GM12878 (cell line): ENCODE measurements around the gene ZNF592. TPM values are rescaled to one million over a fixed set of nuclear protein-coding genes. Genes with fewer than 3 reads are reported as not detected.

Source experiments
- ATAC-seq: fragments of 200-7000 bp; cut with Tn5 transposase; 3 replicates; pipeline ENCODE4 v1.9.1; 2020; ENCODE audit warnings: mild to moderate bottlenecking, moderate library complexity
- BruUV-seq: library from RNA; stranded (reverse); fragments of 400-500 nt; replicated peaks from 2 replicates; lab custom pipeline; 2021; lab: Mats Ljungman, UMichigan
- CTCF ChIA-PET: fragments of 300-600 bp; sonication (Branson Sonifier 250); formaldehyde crosslinking; extraction: SDS; loops from one replicate; lab custom pipeline; 2021; ENCODE audit warnings: inconsistent platforms; lab: Yijun Ruan, JAX
- POLR2A ChIA-PET: fragments of 350-600 bp; formaldehyde crosslinking; extraction: SDS; loops from one replicate; lab custom pipeline; 2021; ENCODE audit warnings: inconsistent platforms; lab: Charles Lee
- RAD21 ChIA-PET: fragments of 300-600 bp; sonication (Branson Sonifier 250); formaldehyde crosslinking; loops from one replicate; lab custom pipeline; 2023; ENCODE audit warnings: antibody characterized with exemption; ENCODE audit not compliant: unreplicated experiment; lab: Charles Lee
- SMC1A ChIA-PET: fragments of 300-600 bp; sonication (Branson Sonifier 250); formaldehyde crosslinking; loops from one replicate; lab custom pipeline; 2023; ENCODE audit not compliant: unreplicated experiment, uncharacterized antibody; lab: Charles Lee
- DNase-seq: peaks from one replicate; pipeline ENCODE4 v3.0.0-alpha.2; 2011; ENCODE audit warnings: low read depth, low spot score
- FAIRE-seq: peaks from 3 replicates; lab custom pipeline; 2011; peaks lifted over from hg19 to GRCh38; lab: Jason Lieb, UNC
- H2AFZ ChIP-seq: 2 replicates; pipeline ENCODE4 v1.6.0; 2011; ENCODE audit warnings: low read depth, low read length, control low read depth; ENCODE audit not compliant: control insufficient read depth
- H3K27ac ChIP-seq: 2 replicates; pipeline ENCODE4 v1.5.1; 2011; ENCODE audit warnings: control low read depth; ENCODE audit not compliant: control insufficient read depth, insufficient read depth
- H3K27me3 ChIP-seq, 2 experiments: replicated peaks in 1 of 2; 2 replicates each; pipeline versions ENCODE4 v1.6.0 to v1.6.1; 2011; ENCODE audit warnings: low read length in 1 of 2; ENCODE audit not compliant: control insufficient read depth in 2 of 2, insufficient read depth in 2 of 2
- H3K36me3 ChIP-seq, 2 experiments: 2 replicates each; pipeline ENCODE4 v1.5.1; 2011; ENCODE audit warnings: low read length in 1 of 2; ENCODE audit not compliant: control insufficient read depth in 2 of 2, insufficient read depth in 2 of 2
- H3K4me1 ChIP-seq: 2 replicates; pipeline ENCODE4 v1.6.1; 2011; ENCODE audit warnings: mild to moderate bottlenecking, low read length, moderate library complexity, mixed read lengths; ENCODE audit not compliant: control insufficient read depth, insufficient read depth
- H3K4me2 ChIP-seq: 2 replicates; pipeline ENCODE4 v1.6.0; 2011; ENCODE audit warnings: control low read depth; ENCODE audit not compliant: control insufficient read depth, insufficient read depth
- H3K4me3 ChIP-seq: fragments of 200-600 bp; sonication (generic); 2 replicates; pipeline ENCODE4 v1.5.1; 2016
- H3K79me2 ChIP-seq: 2 replicates; pipeline ENCODE4 v1.6.0; 2011; ENCODE audit warnings: low read length; ENCODE audit not compliant: control insufficient read depth, insufficient read depth
- H3K9ac ChIP-seq: 2 replicates; pipeline ENCODE4 v1.8.0; 2011; ENCODE audit warnings: low read length, control low read depth, mixed read lengths; ENCODE audit not compliant: control insufficient read depth, insufficient read depth
- H3K9me3 ChIP-seq: replicated peaks from 3 replicates; pipeline ENCODE4 v1.5.1; 2011; ENCODE audit warnings: mild to moderate bottlenecking, low read length; ENCODE audit not compliant: control insufficient read depth, insufficient read depth
- H4K20me1 ChIP-seq: 2 replicates; pipeline ENCODE4 v1.6.0; 2011; ENCODE audit not compliant: control insufficient read depth, insufficient read depth
- E2F8 ChIP-seq: fragments of 450-650 bp; IDR thresholded peaks from 2 replicates; pipeline ENCODE4 v1.6.1; 2018; ENCODE audit warnings: mild to moderate bottlenecking, low read depth, moderate library complexity; ENCODE audit not compliant: partially characterized antibody
- HDAC2 ChIP-seq: fragments of 200-600 bp; sonication (generic); IDR thresholded peaks from 2 replicates; pipeline ENCODE4 v1.6.1; 2017
- RCOR1 ChIP-seq: conservative IDR thresholded peaks from 2 replicates; pipeline ENCODE4 v1.6.1; 2012; ENCODE audit warnings: low read depth, low read length, improper control_type of control experiment
- ZNF274 ChIP-seq: IDR thresholded peaks from one replicate; pipeline ENCODE4 v1.8.0; 2011; ENCODE audit not compliant: insufficient read length, insufficient read depth
- WGBS: methylation state at CpG from one replicate; pipeline ENCODE4 v1.1.6; 2016; ENCODE audit warnings: low lambda C conversion rate; ENCODE audit not compliant: insufficient replicate concordance, insufficient coverage; ENCODE audit errors: missing lambda C conversion rate; 5-methylcytosine and 5-hydroxymethylcytosine counted together
- in situ Hi-C: fragments of 300-500 bp; cut with MboI; formaldehyde crosslinking; loops from 9 replicates; pipeline ENCODE4 v1.14.3; 2018; ENCODE audit warnings: mixed read lengths
- intact Hi-C: fragments of 100-400 bp; cut with micrococcal nuclease; formaldehyde crosslinking; loops from one replicate; pipeline ENCODE4 v1.14.2; 2022; ENCODE audit not compliant: unreplicated experiment
- polyA plus RNA-seq, 11 experiments: library from polyadenylated mRNA; depleted of rRNA in 4 of 11; unstranded in 6 of 11; stranded (reverse) in 5 of 11; fragments of >200 nt; fragmentation: Nextera tagmentation in 4 of 11; fragmentation: Illumina TruSeq in 1 of 11; extraction: Ambion mirVana in 4 of 11; extraction: Trizol in 1 of 11; gene quantifications; 1 replicate in 1 of 11; 2 replicates in 10 of 11; pipeline versions ENCODE4 v1.2.1 to v1.2.3, GENCODE V29; 2011 to 2016; ENCODE audit warnings: inconsistent platforms in 2 of 11, missing spikeins in 2 of 11, low read depth in 1 of 11
- total RNA-seq, 4 experiments: library from RNA; depleted of rRNA in 3 of 4; stranded (reverse); fragments of >200 nt in 3 of 4; fragmentation: Illumina TruSeq in 1 of 4; extraction: Trizol in 1 of 4; gene quantifications; 2 replicates each; pipeline versions ENCODE4 v1.2.1 to v1.2.3, GENCODE V29; 2013 to 2021

The ZNF592 gene
- total and polyA plus RNA-seq, 10 of the 15 experiments (the other 5 are each of a cell fraction or from before 2014, with no cell fraction given) = 0.95 to 23.7 (median 8.6) TPM

GRCh38 chr15:84842781-84843180 lies 94.4 kb downstream of the ZNF592 start:
- SMC1A ChIA-PET = no interaction called here
- DNase-seq (no peak), ATAC-seq (no peak), FAIRE-seq (no peak)
- peaks cover 5% of the 10 kb centered on the region for H3K9me3 ChIP-seq
- no peak overlapping the region for H2AFZ ChIP-seq
- RAD21 ChIA-PET = no interaction called here
- intact Hi-C loops = loop anchor here (10.0 kb wide), 1 partner anchor 202 kb away; no protein-coding TSS in a partner anchor
- no peaks in the 10 kb centered on the region for H4K20me1 ChIP-seq
- no peak for TF ChIP-seq E2F8
- TF ChIP-seq HDAC2 = no peak
- TF ChIP-seq RCOR1 = no peak
- H3K4me1 ChIP-seq = no peaks in the 10 kb centered on the region
- H3K79me2 ChIP-seq = no peaks in the 10 kb centered on the region
- CTCF ChIA-PET = no interaction called here
- WGBS = 0% methylated on average over 1 of the region's 1 CpG
- no peak overlapping the region for H3K9ac ChIP-seq
- no peaks in the 10 kb centered on the region for H3K36me3 ChIP-seq
- H3K4me2 ChIP-seq = no peak overlapping the region
- POLR2A ChIA-PET = no interaction called here
- in situ Hi-C loops = no loop called here
- no TSS peak for BruUV-seq
- peaks cover 0 to 2% of the 10 kb centered on the region in 2 experiments; a peak in 1 of 4 replicates for H3K27me3 ChIP-seq
- no peak overlapping the region for H3K27ac ChIP-seq
- no peak overlapping the region for H3K4me3 ChIP-seq

GRCh38 chr15:84844964-84845363 lies 96.6 kb downstream of the ZNF592 start:
- no peaks in the 10 kb centered on the region for H4K20me1 ChIP-seq
- no peak overlapping the region for H3K4me3 ChIP-seq
- no peak overlapping the region for H2AFZ ChIP-seq
- FAIRE-seq = no peak
- H3K27ac ChIP-seq = no peak overlapping the region
- H3K4me1 ChIP-seq = no peaks in the 10 kb centered on the region
- H3K79me2 ChIP-seq = no peaks in the 10 kb centered on the region
- ChIA-PET CTCF (interaction anchor here (0.7 to 3.0 kb wide), 15 partner anchors 8 to 274 kb away, joined by 3 to 26 read pairs (median 4); no protein-coding TSS in a partner anchor), RAD21 (interaction anchor here (0.8 to 1.4 kb wide), 3 partner anchors 12 to 257 kb away, joined by 3 read pairs; no protein-coding TSS in a partner anchor)
- BruUV-seq = no TSS peak
- no peak for DNase-seq
- no peak overlapping the region for H3K9ac ChIP-seq
- 43% methylated on average over 2 of the region's 2 CpGs for WGBS
- in situ Hi-C loops = no loop called here
- no peaks in the 10 kb centered on the region for H3K36me3 ChIP-seq
- H3K9me3 ChIP-seq = peaks cover 5% of the 10 kb centered on the region
- ATAC-seq = no peak
- no peak overlapping the region for H3K4me2 ChIP-seq
- TF ChIP-seq ZNF274 = no peak
- TF ChIP-seq, all 136 proteins: peak for 0
- ChIA-PET SMC1A (interaction anchor here (0.6 to 1.5 kb wide), 6 partner anchors 11 to 569 kb away, joined by 3 to 4 read pairs (median 3); no protein-coding TSS in a partner anchor), POLR2A (no interaction called here)
- intact Hi-C loops = loop anchor here (5.0 to 10.0 kb wide), 2 partner anchors 82 to 200 kb away; no protein-coding TSS in a partner anchor
- no peaks in the 10 kb centered on the region for H3K27me3 ChIP-seq
